SU-DHL-6 (cell line): Measurements from ENCODE around the gene C12orf75.

ENCODE experiments used
- H2AFZ ChIP-seq: fragments of 200-600 bp; sonication (generic); 2 replicates; pipeline ENCODE4 v1.6.1; 2014; ENCODE audit warnings: low read depth, mild to moderate bottlenecking, moderate library complexity, mixed read lengths, antibody characterized with exemption, low read length; ENCODE audit not compliant: severe bottlenecking
- H3F3A ChIP-seq: fragments of 200-600 bp; shearing (Covaris generic); 2 replicates; pipeline ENCODE4 v1.6.0; 2016; ENCODE audit warnings: antibody characterized with exemption, mild to moderate bottlenecking; ENCODE audit not compliant: insufficient read depth
- H3K27ac ChIP-seq: fragments of 200-600 bp; sonication (generic); 2 replicates; pipeline ENCODE4 v1.5.1; 2016; ENCODE audit warnings: low read depth, mild to moderate bottlenecking, low read length, moderate library complexity, mixed read lengths
- H3K27me3 ChIP-seq: fragments of 200-600 bp; sonication (generic), shearing (Covaris generic); 2 replicates; pipeline ENCODE4 v1.6.0; 2014; ENCODE audit warnings: mild to moderate bottlenecking, low read length
- H3K36me3 ChIP-seq: fragments of 200-600 bp; sonication (generic); 2 replicates; pipeline ENCODE4 v1.6.1; 2014; ENCODE audit warnings: mild to moderate bottlenecking, low read length, mixed read lengths
- H3K4me2 ChIP-seq: fragments of 300-600, 200-600 bp; shearing (Covaris generic), sonication (generic); 2 replicates; pipeline ENCODE4 v1.6.0; 2014; ENCODE audit warnings: low read length, low read depth, mild to moderate bottlenecking; ENCODE audit not compliant: poor library complexity, severe bottlenecking
- H3K4me3 ChIP-seq: fragments of 200-600 bp; sonication (generic); 2 replicates; pipeline ENCODE4 v1.5.1; 2014; ENCODE audit warnings: antibody characterized with exemption, low read length, mild to moderate bottlenecking, mixed read lengths; ENCODE audit not compliant: insufficient read depth, poor library complexity, severe bottlenecking
- H3K79me2 ChIP-seq: fragments of 200-600 bp; sonication (generic); 2 replicates; pipeline ENCODE4 v1.6.1; 2014; ENCODE audit warnings: mild to moderate bottlenecking, low read length, moderate library complexity; ENCODE audit not compliant: insufficient read depth
- H3K9ac ChIP-seq: fragments of 200-600 bp; sonication (generic); 2 replicates; pipeline ENCODE4 v1.7.0; 2014; ENCODE audit warnings: mild to moderate bottlenecking, low read length
- H3K9me2 ChIP-seq: fragments of 200-600 bp; sonication (generic); replicated peaks from 2 replicates; pipeline ENCODE4 v1.6.1; 2014; ENCODE audit warnings: low read length; ENCODE audit not compliant: insufficient read depth
- H3K9me3 ChIP-seq: fragments of 200-600 bp; sonication (generic); 2 replicates; pipeline ENCODE4 v1.6.1; 2014; ENCODE audit warnings: low read length, mixed read lengths; ENCODE audit not compliant: insufficient read depth
- H4K20me1 ChIP-seq: fragments of 200-600 bp; sonication (generic); 2 replicates; pipeline ENCODE4 v1.6.1; 2014; ENCODE audit warnings: low read depth, mild to moderate bottlenecking, antibody characterized with exemption, low read length, moderate library complexity, mixed read lengths
- CTCF ChIP-seq: fragments of 200-600 bp; sonication (generic); IDR thresholded peaks from one replicate; pipeline ENCODE4 v1.5.1; 2017; ENCODE audit warnings: antibody characterized with exemption, mild to moderate bottlenecking, low read length, moderate library complexity; ENCODE audit not compliant: insufficient read depth, poor library complexity, severe bottlenecking
- EZH2phosphoT487 ChIP-seq: fragments of 200-600 bp; sonication (generic), shearing (Covaris generic); conservative IDR thresholded peaks from 2 replicates; pipeline ENCODE4 v1.6.1; 2018; ENCODE audit warnings: mild to moderate bottlenecking, antibody characterized with exemption, low read length, moderate library complexity, mixed read lengths

The C12orf75 gene

GRCh38 chr12:105378911-105379310 is 48.4 kb downstream of the C12orf75 start:
- no peaks in the 10 kb centered on the region for H3K27me3 ChIP-seq
- 0 out of 2 replicates have a peak, but pooled peaks cover 15% of the 10 kb centered on the region for H3F3A ChIP-seq
- no peak overlapping the region for H3K27ac ChIP-seq
- H3K4me3 ChIP-seq, result no peak overlapping the region
- no peaks in the 10 kb centered on the region for H3K79me2 ChIP-seq
- H3K36me3 ChIP-seq, result peaks cover under 1% of the 10 kb centered on the region; the same call in 1 of the 2 replicates
- no peaks in the 10 kb centered on the region for H3K9me3 ChIP-seq
- H3K4me2 ChIP-seq, result no peak overlapping the region
- TF ChIP-seq EZH2phosphoT487 (no peak), CTCF (no peak)
- H3K9me2 ChIP-seq, result no peaks in the 10 kb centered on the region
- no peak overlapping the region for H2AFZ ChIP-seq
- H4K20me1 ChIP-seq, result no peaks in the 10 kb centered on the region; the same call in 1 of the 2 replicates
- H3K9ac ChIP-seq, result no peak overlapping the region

GRCh38 chr12:105382771-105383622 is 52.5 kb downstream of the C12orf75 start:
- Histone ChIP-seq H3F3A (0 out of 2 replicates have a peak, but pooled peaks cover 4% of the 10 kb centered on the region), H3K9ac (no peak overlapping the region), H3K27ac (no peak overlapping the region), H4K20me1 (no peaks in the 10 kb centered on the region), H3K4me2 (no peak overlapping the region), H3K36me3 (no peaks in the 10 kb centered on the region), H3K9me3 (no peaks in the 10 kb centered on the region), H2AFZ (no peak overlapping the region), H3K27me3 (no peaks in the 10 kb centered on the region), H3K9me2 (no peaks in the 10 kb centered on the region), H3K79me2 (no peaks in the 10 kb centered on the region), H3K4me3 (no peak overlapping the region)
- TF ChIP-seq EZH2phosphoT487 (no peak), CTCF (peak; percentile 61)

- Histone ChIP-seq H3K4me3 (no peak overlapping the region), H3K4me2 (no peak overlapping the region), H3F3A (no peaks in the 10 kb centered on the region), H2AFZ (no peak overlapping the region), H4K20me1 (no peaks in the 10 kb centered on the region), H3K9me3 (no peaks in the 10 kb centered on the region), H3K9me2 (no peaks in the 10 kb centered on the region), H3K27ac (no peak overlapping the region), H3K36me3 (no peaks in the 10 kb centered on the region), H3K27me3 (no peaks in the 10 kb centered on the region), H3K9ac (no peak overlapping the region), H3K79me2 (no peaks in the 10 kb centered on the region)
- TF ChIP-seq EZH2phosphoT487, result no peak
- TF ChIP-seq CTCF, result no peak
These were observed 53.7 kb downstream of the C12orf75 start for GRCh38 chr12:105384220-105384619.
